Keratinocyte (primary cell): ENCODE data around the gene MPV17L2.

Source experiments
- CTCF ChIP-seq, 3 experiments: IDR thresholded peaks in 1 of 3; conservative IDR thresholded peaks in 1 of 3; optimal IDR thresholded peaks in 1 of 3; 2 replicates in 2 of 3; 3 replicates in 1 of 3; pipeline versions ENCODE3 to v1.5.1; 2011; ENCODE audit warnings: low read length in 3 of 3, mild to moderate bottlenecking in 3 of 3, moderate library complexity in 2 of 3, control low read depth in 1 of 3, inconsistent platforms in 1 of 3; ENCODE audit not compliant: insufficient read depth in 2 of 3; ENCODE audit errors: extremely low read depth in 1 of 3
- EZH2 ChIP-seq: IDR thresholded peaks from one replicate; pipeline ENCODE4 v1.6.1; 2012; ENCODE audit warnings: inconsistent platforms, mild to moderate bottlenecking, low read length, moderate library complexity

- TF ChIP-seq CTCF (optimal IDR thresholded peaks at IDR 0.05 in 1 of 3, IDR thresholded peaks at IDR 0.05 in 1 of 3, conservative IDR thresholded peaks at IDR 0.05 in 1 of 3; ENCODE audit: extremely low read depth in 1 of 3, insufficient read depth in 2 of 3, low read length in 3 of 3) (no peak), EZH2 (no peak)
Observed at GRCh38 chr19:18179957-18180356, 13.1 kb upstream of the MPV17L2 start.
